IMR-90 (cell line): ENCODE data around the gene PLCH1.

ENCODE experiments used
- CTCF ChIP-seq: conservative IDR thresholded peaks from 2 replicates; pipeline ENCODE4 v1.5.1; 2012; ENCODE audit warnings: mild to moderate bottlenecking, low read depth, low read length, improper control_type of control experiment
- POLR2A ChIP-seq: IDR thresholded peaks from 2 replicates; pipeline ENCODE4 v1.6.1; 2012; ENCODE audit warnings: mild to moderate bottlenecking, low read depth, low read length

GRCh38 chr3:155339052-155339451 is 405.8 kb downstream of the PLCH1 start:
- TF ChIP-seq POLR2A (no peak), CTCF (no peak)
